Mucosa of descending colon (tissue), 3 donors: ENCODE results near the gene DOCK1. TPM values are rescaled to one million over a fixed set of nuclear protein-coding genes. Genes with fewer than 3 reads are reported as not detected.

Source experiments
- ATAC-seq: fragments of 200-7000 bp; cut with Tn5 transposase; one replicate; pipeline ENCODE4 v1.9.1; 2020; ENCODE audit warnings: mild to moderate bottlenecking, moderate library complexity
- DNase-seq, 3 donors: peaks; one replicate each; pipeline ENCODE4 v3.0.0-alpha.2; 2020
- H3K36me3 ChIP-seq: fragments of 200-600 bp; one replicate; pipeline ENCODE4 v1.8.0; 2021; ENCODE audit warnings: low read depth, mild to moderate bottlenecking
- H3K4me1 ChIP-seq: fragments of 200-600 bp; one replicate; pipeline ENCODE4 v1.8.0; 2021; ENCODE audit warnings: low read depth, mild to moderate bottlenecking
- H3K4me3 ChIP-seq: fragments of 200-600 bp; one replicate; pipeline ENCODE4 v1.8.0; 2021; ENCODE audit warnings: mild to moderate bottlenecking
- H3K9me3 ChIP-seq: fragments of 200-600 bp; one replicate; pipeline ENCODE4 v1.8.0; 2021; ENCODE audit warnings: mild to moderate bottlenecking
- CTCF ChIP-seq: fragments of 200-600 bp; IDR thresholded peaks from one replicate; pipeline ENCODE4 v1.8.0; 2022; ENCODE audit warnings: antibody characterized with exemption, mild to moderate bottlenecking
- intact Hi-C, 2 donors: fragments of 100-400 bp; cut with DNase I in 1 of 2; cut with micrococcal nuclease in 1 of 2; formaldehyde crosslinking; loops; one replicate each; pipeline versions ENCODE4 v1.11.0 to v1.11.1; 2022; cut with DNase I, micrococcal nuclease
- long read RNA-seq, 2 donors: library from polyadenylated mRNA; unstranded; transcript quantifications; one replicate each; pipeline ENCODE4 v2.0.0, GENCODE V29; 2019 to 2021
- total RNA-seq, 3 donors: library from RNA; stranded (reverse); fragmentation: NEBNext Ultra II Directional in 2 of 3; extraction: Animal tissue kit (Norgen Biotek cat#: 25700) in 2 of 3; gene quantifications; one replicate each; pipeline versions ENCODE4 v1.2.1 to v1.2.4, GENCODE V29; 2021 to 2023
- donor health status: DM: no; HTN: no; CAD: no; lungs with moderate emphysema.
- donor health status: DM: no; HTN: no; CAD: no.
- donor health status: DM: no; HTN: yes; CAD: no.

DOCK1 gene
- total RNA-seq: 100 to 1,000 TPM in 1 of 3 donors, 10 to 100 TPM in 2; 56.5 to 103 (median 74.1) TPM
- long read RNA-seq, donor 1, full-length matches to known transcripts: 6 of 34 reads
- long read RNA-seq, donor 1, partial matches to known transcripts: 7 of 34 reads
- long read RNA-seq, donor 1, other reads (novel, unspliced or antisense): 21 of 34 reads
- long read RNA-seq, donor 2, partial matches to known transcripts: 1 of 5 reads
- long read RNA-seq, donor 2, other reads (novel, unspliced or antisense): 4 of 5 reads

- peak; percentile 72 to 81 (median 80) for DNase-seq
- intact Hi-C loops: no loop called here
- H3K4me3 ChIP-seq: peak within 1 kb of the TSS; percentile 70
- H3K36me3 ChIP-seq: no peaks in the 10 kb centered on the region
- ATAC-seq: peak; percentile 93
- no peak for TF ChIP-seq CTCF
- H3K9me3 ChIP-seq: no peaks in the 10 kb centered on the region
- peaks cover 9% of the 10 kb centered on the region for H3K4me1 ChIP-seq
These were observed at the start of gene DOCK1 for GRCh38 chr10:126904818-126905701. TSS of gene DOCK1 (plus strand) at chr10:126905428. CDS start at chr10:126905518, 90 bp downstream.

- ATAC-seq (no peak), DNase-seq (no peak)
- Histone ChIP-seq H3K36me3 (no peaks in the 10 kb centered on the region), H3K4me1 (no peaks in the 10 kb centered on the region), H3K4me3 (no peak overlapping the region), H3K9me3 (no peaks in the 10 kb centered on the region)
- intact Hi-C loops: no loop called here
- TF ChIP-seq CTCF: no peak
These were observed 47.9 kb upstream of the DOCK1 start for GRCh38 chr10:126857178-126857806.

GRCh38 chr10:126867567-126868365 lies 37.5 kb upstream of the DOCK1 start:
- no peak overlapping the region for H3K4me3 ChIP-seq
- no peaks in the 10 kb centered on the region for H3K4me1 ChIP-seq
- no peak for ATAC-seq
- no peaks in the 10 kb centered on the region for H3K9me3 ChIP-seq
- DNase-seq: no peak
- no peaks in the 10 kb centered on the region for H3K36me3 ChIP-seq
- no peak for TF ChIP-seq CTCF
- intact Hi-C loops: no loop called here

- intact Hi-C loops: no loop called here
- H3K36me3 ChIP-seq: no peaks in the 10 kb centered on the region
- no peaks in the 10 kb centered on the region for H3K4me1 ChIP-seq
- DNase-seq: no peak
- ATAC-seq: no peak
- no peaks in the 10 kb centered on the region for H3K9me3 ChIP-seq
- no peak overlapping the region for H3K4me3 ChIP-seq
- TF ChIP-seq CTCF: no peak
These were observed 36.9 kb upstream of the DOCK1 start for GRCh38 chr10:126868371-126868770.

GRCh38 chr10:126872135-126872534 lies 33.1 kb upstream of the DOCK1 start:
- DNase-seq (no peak), ATAC-seq (no peak)
- Histone ChIP-seq H3K36me3 (no peaks in the 10 kb centered on the region), H3K4me1 (no peaks in the 10 kb centered on the region), H3K4me3 (no peak overlapping the region), H3K9me3 (no peaks in the 10 kb centered on the region)
- intact Hi-C loops: no loop called here
- no peak for TF ChIP-seq CTCF
